NCI-H146 (cell line): Measurements from ENCODE around the gene GPR137.
"Not testable (repeated sequence)": the region's sequence is repeated elsewhere in the genome, so short reads cannot be mapped to it uniquely, and the experiment has no call there.

ENCODE experiments used
- DNase-seq: peaks from one replicate; lab custom pipeline; 2025; lab: John Stamatoyannopoulos, UW

GPR137 gene

DNA sequence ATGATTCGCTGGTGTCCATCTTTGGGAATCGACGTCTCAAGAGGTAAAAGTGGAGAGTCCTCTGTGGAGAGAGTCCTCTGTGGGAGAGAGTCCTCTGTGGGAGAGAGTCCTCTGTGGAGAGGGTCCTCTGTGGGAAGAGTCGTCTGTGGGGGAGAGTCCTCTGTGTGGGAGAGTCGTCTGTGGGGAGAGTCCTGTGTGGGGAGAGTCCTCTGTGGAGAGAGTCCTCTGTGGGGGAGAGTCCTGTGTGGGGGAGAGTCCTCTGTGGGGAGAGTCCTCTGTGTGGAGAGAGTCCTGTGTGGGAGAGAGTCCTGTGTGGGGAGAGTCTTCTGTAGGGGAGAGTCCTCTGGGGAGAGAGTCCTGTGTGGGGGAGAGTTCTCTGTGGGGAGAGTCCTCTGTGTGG lies 35.4 kb downstream of the GPR137 start:
- DNase-seq, result no peak

DNA sequence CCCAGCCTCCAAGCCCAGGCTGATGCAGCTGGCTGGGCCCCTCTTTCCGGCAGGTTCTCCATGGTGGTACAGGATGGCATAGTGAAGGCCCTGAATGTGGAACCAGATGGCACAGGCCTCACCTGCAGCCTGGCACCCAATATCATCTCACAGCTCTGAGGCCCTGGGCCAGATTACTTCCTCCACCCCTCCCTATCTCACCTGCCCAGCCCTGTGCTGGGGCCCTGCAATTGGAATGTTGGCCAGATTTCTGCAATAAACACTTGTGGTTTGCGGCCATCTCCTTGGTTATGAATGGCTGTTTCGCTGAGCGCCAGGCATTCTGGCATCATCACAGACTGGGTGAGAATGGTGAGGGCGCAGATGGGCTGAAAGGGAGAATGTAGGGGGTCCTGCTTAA lies 35.9 kb downstream of the GPR137 start:
- no peak for DNase-seq

DNA sequence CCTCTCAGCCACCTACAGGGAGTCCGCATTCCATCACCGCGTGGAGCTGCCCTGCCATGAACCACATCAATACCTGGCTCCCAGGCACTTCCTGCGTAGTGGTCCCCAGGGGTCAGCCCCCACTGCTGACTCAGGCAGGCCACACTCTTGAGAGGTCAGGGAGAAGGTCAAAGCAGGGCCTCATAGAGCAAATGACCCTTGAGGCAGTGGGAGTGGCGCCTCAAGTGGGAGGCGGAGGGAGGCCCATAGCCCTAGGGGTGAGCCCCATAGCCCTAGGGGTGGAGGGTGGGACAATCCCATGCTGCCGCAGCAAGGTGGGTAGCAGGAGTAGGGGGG lies 37.2 kb downstream of the GPR137 start:
- no peak for DNase-seq

DNA sequence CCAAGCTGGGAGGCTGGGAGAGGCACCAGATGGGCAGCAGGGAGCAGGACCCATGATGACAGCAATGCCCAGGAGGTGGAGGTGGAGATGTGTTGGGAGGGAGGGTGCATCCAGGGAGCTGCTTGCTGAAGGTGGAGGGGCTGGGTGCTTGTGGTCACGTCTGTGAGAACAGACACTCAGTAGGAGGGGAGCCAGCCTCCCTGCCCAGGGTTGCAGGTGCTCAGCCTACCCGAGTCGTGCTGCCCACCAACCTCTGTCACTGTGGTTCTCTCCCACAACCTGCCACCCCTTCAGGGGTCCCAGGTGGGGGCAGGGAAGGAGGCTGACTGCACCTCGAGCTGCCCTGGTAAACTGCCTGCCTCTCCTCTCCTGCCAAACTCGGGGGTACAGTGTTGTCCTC lies 37.7 kb downstream of the GPR137 start:
- no peak for DNase-seq

DNA sequence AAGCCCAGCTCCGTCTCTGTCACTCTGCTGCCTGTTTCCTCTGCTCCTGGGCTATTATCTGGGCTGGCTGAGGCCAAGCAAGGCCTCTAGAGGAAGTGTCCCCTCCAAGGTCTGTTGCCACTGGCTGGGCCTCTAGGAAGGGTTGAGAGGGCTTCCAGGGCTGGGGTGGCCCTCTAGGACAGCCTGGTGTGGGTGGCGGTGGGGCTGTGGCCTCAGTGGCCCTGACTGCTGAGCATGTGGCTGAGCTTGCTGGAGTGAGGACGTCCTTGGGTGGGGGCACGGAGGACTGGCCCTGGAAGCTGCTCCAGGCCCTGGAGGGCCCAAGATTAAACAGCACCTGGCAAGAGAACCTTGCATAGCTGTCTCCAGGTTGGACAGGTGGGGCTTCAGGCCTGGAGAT lies 38.3 kb downstream of the GPR137 start:
- not testable (repeated sequence) for DNase-seq

DNA sequence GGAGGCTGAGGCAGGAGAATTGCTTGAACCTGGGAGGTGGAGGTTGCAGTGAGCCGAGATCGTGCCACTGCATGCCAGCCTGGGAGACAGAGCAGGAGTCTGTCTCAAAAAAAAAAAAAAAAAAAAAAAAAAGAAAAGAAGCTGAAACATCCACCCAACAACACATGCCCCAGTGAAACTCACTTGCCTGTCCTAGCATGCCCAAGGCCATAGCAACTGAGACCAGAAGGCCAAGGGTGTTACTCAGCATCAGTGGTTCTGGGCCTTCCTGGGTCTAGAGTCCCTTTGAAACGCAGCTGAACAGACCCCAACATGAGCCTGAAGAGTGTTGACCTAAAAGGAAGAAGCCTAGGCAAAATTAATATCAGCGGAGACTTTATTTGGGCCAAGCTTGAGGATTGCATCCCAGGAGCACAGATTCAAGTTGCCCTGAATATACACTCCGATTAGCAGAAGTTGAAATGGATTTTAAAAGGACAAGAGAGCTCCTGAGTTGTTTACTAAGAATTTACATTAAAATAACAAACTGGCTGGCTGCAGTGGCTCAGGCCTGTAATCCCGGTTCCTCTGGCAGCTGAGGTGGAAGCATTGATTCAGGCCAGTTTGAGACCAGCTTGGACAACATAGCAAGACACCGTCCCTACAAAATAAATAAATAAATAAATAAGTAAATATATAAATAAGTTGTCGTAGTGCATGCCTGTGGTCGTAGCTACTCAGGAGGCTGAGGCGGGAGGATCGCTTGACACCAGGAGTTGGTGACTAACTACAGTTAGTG lies 39.2 kb downstream of the GPR137 start:
- DNase-seq, result no peak

DNA sequence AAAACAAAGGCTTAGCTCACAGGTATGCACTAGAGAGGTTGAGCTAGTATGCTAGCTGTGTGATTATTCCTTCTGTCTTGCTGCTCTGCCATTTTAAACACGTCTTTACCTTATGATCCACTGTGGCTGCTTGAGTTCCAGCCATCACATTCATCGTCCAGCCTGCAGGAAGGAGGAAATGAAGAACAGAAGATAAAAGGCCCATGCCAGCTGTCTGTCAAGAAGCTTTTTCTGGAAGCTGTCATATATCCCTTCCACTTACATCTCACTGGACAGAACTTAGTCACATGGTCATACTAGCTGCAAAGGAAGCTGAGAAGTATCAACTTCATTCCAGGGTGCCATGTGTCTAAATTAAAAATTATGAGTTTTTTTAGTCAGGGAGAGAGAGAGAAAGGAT lies 41.7 kb downstream of the GPR137 start:
- DNase-seq, result no peak

DNA sequence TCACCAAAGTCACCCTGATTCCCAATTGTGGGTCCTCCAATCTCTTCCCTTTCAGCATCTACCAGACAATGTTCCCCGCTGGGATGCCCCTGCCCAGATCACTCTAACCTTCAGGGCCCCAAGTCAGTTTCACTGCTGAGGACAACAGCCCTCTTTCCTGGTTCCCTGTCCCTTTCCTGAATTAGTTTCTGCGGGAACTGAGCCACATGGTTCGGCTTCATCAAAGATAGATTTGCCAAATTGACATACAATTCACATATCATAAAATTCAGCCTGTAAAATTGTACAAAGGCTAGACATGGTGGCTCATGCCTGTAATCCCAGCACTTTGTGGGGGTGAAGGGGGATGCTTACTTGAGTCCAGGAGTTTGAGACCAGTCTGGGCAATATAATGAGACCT lies 42.3 kb downstream of the GPR137 start:
- no peak for DNase-seq

DNA sequence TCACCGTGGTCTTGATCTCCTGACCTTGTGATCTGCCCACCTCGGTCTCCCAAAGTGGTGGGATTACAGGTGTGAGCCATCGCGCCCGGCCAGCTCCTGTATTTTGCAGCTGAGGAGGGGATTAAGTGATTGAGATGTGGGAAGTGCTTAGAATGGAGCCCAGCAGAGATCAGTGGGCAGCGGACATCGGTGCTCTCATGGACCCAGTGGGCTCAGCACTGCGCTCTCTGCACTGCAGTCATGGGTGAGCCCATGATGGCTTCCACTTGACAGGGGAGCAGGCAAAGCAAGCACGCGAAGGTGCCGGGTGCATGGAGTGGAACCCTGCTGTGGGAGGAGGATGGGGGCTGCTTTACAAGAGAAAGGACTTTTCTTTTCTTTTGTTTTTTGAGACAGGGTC lies 45.2 kb downstream of the GPR137 start:
- DNase-seq, result no peak

DNA sequence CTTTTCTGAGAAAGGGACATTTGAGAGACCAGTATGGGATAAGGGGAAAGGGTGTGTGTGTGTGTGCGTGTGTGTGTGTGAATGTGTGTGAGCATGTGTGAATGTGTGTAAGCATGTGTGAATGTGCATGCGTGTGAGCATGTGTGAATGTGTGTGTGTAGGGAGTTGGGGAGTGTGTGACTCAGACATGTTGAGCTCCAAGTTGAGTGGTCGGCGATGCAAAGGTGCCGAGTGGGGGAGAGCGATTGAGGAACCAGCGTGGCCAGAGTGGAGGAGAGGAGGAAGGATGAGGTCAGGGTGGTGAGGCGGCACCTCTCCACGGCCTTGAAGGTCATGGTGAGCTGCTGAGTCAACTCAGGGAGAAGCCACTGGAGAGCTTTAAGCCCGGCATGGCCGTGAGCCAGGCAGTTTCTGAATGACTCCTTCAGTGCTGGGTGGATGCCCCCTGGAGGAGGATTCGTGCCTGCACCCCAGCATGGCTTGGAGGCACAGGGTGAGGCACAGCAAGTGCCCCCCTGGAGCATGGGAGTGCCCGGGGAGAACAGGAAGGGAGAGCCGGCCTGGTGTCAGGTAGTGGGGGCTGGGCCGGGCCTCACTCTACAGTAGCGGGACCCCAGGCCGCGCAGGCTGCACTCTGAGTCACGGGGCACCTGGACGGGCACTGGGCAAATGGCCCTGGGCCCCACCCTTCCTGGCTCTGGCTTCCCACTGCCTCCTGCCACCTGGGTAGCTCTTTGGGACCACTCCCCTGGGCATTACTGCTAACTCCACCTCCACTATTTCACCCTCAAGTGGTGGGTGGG lies 46.1 kb downstream of the GPR137 start:
- DNase-seq, result no peak

DNA sequence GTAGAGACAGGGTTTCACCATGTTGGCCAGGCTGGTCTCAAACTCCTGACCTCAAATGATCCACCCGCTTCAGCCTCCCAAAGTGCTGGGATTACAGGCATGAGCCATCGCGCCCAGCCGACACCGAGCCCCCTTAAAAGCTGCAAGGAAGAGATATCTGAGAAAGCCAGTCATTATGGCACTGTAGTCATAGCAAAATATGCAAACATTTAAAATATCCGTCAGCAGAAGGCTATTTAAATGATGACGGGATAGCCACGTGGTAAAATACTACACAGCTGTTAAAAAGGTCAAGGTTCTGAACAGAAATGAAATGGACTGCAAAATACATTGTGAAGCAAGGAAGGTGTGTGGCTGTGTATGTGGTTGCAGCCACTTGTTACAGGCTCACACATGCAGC lies 47.9 kb downstream of the GPR137 start:
- DNase-seq, result no peak

DNA sequence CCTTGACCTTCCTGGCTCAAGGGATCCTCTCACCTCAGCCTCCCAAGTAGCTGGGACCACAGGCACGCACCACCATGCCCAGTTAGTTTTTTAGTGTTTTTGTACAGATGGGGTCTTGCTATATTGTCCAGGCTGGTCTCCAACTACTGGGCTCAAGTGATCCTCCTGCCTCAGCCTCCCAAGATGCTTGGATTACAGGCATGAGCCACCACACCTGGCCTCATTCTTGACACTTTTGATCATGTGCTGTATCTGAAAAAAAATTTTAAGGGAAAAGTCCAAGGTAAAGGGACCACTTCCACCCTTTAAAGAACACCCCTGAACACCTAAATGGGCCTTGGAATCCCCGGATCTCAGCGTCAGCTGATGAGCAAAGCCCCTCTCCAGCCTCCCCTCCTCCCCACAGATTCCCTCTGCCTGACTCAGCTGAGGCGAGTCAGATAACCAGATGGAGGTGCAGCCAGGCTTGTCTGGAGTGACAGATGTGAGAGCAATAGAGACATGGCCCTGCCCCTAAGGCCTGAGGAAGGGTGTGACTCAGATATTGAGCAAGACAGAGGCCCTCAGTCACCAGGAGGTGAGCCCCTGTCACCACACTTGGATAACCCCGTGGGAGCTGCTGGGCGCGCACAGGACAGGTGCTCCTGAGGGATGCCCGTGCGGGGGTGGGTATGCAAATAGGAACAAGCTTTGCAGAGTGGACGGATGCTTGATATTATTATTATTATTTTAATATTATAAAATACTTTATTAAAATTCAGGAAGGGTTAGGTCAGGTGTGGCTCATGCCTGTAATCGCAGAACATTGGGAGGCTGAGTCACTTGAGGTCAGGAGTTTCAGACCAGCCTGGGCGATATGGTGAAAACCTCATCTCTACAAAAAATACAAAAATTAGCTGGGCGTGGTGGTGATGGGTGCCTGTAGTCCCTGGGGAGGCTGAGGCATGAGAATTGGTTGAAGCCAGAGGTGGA lies 49.4 kb downstream of the GPR137 start:
- peak; percentile 82 for DNase-seq

DNA sequence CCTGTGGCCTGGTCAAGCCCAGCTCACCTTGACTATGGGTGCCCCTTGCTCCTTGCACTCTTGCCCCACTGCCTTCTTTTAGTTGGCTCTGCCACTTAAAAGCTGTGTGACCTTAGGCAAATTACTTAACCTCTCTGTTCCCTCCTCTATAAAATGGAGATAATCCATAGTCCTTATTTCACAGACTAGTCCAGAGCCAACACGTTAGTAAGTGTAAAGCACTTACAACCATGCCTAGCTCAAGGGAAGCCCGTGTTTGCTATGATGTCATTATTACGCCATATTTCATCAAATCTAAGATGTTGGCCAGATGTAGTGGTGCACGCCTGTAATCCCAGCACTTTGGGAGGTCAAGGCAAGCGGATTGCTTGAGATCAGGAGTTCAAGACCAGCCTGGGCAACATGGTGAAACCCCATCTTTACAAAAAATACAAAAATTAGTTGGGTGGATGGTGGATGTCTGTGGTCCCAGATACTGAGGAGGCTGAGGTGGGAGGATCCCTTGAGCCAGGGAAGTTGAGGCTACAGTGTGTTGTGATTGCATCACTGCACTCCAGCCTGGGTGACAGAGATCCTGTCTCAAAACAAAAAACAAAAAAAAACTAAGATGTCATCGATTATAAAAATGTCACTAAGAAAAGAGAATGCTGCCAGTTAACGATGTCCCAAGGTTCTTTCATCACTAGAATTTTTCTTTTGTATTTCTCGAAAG lies 52.0 kb downstream of the GPR137 start:
- DNase-seq, result no peak

DNA sequence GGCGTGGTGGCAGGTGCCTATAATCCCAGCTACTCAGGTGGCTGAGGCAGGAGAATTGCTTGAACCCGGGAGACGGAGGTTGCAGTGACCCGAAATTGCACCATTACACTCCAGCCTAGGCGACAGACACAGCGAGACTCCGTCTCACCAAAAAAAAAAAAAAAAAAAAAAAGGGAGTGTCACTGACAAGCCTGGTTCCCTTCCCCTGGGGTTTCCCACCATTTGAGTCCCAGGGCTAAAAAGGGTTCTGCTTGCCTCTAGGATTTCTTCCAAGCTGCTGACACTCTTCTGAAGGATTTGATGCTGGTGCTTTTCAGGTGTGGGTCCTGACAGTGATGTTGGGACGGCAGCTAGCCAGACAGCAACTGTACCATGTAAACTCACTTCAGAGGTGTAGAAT lies 53.1 kb downstream of the GPR137 start:
- no peak for DNase-seq
